Muscle layer of duodenum (tissue), 2 donors: Measurements from ENCODE around the gene TPR.

ENCODE experiments used
- H3K27ac ChIP-seq: one replicate; pipeline ENCODE4 v1.7.0; 2013; ENCODE audit warnings: mild to moderate bottlenecking, low read length
- H3K27me3 ChIP-seq: one replicate; pipeline ENCODE4 v1.7.0; 2013; ENCODE audit warnings: low read depth, mild to moderate bottlenecking, control low read depth, low read length
- H3K36me3 ChIP-seq, 2 donors: one replicate each; pipeline ENCODE4 v1.7.0; 2013; ENCODE audit warnings: low read length in 2 of 2, control low read depth in 1 of 2, mild to moderate bottlenecking in 1 of 2; ENCODE audit not compliant: insufficient read depth in 2 of 2, control insufficient read depth in 1 of 2
- H3K4me1 ChIP-seq, 2 donors: one replicate each; pipeline ENCODE4 v1.7.0; 2013; ENCODE audit warnings: low read length in 2 of 2, mild to moderate bottlenecking in 2 of 2, control low read depth in 1 of 2, moderate library complexity in 1 of 2; ENCODE audit not compliant: insufficient read depth in 2 of 2, control insufficient read depth in 1 of 2
- H3K4me3 ChIP-seq, 2 donors: one replicate each; pipeline ENCODE4 v1.7.0; 2013; ENCODE audit warnings: low read length in 2 of 2, low read depth in 1 of 2, mild to moderate bottlenecking in 1 of 2
- H3K9me3 ChIP-seq, 2 donors: one replicate each; pipeline ENCODE4 v1.7.0; 2013; ENCODE audit warnings: low read length in 2 of 2, control low read depth in 1 of 2, mild to moderate bottlenecking in 1 of 2; ENCODE audit not compliant: control insufficient read depth in 1 of 2
- donor health status: healthy.

Gene TPR

DNA sequence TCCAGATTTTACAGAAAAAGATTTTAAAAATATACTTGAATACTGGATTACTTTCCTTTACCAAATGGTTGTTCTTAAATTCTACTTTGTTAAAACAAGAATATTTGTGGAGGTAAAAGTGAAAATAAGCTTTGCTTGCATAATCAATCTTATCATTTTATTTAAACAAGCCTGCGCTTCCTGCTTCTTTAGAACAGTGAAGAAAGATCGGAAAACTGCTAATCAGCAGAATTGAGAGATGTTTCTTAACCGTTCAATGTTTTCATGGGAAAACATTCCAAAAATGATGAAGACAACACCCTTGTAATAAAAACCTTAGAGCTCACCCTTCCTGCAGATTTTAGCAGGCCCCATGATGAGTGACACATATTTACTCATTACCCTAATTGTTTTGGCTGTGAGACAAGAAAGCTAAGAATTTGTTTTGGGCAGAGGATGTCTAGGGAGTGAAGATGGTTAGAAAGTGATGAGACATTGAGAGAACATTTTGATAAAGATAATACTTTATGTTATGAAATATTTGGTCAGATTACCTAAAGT, 72.6 kb downstream of the TPR start:
- Histone ChIP-seq H3K27me3 (no peaks in the 10 kb centered on the region), H3K4me1 (no peaks in the 10 kb centered on the region), H3K9me3 (no peaks in the 10 kb centered on the region), H3K36me3 (no peaks in the 10 kb centered on the region), H3K4me3 (no peak overlapping the region), H3K27ac (no peak overlapping the region)

DNA sequence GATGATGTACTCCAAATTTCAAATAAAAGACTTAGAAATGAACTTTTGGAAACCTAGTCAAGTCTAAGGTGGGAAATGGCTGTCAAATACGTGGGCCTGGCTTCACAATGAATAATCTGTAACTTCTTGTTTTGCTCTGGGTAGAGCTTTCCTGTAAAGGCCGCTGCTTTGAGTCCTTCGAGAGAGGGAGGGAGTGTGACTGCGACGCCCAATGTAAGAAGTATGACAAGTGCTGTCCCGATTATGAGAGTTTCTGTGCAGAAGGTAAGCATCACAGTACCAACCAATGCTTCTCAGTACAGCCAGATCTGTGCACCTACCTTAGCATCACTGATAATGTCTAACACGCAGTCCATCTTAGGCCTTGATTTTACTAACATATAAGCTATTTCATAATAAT, 73.6 kb downstream of the TPR start:
- no peak overlapping the region for H3K27ac ChIP-seq

DNA sequence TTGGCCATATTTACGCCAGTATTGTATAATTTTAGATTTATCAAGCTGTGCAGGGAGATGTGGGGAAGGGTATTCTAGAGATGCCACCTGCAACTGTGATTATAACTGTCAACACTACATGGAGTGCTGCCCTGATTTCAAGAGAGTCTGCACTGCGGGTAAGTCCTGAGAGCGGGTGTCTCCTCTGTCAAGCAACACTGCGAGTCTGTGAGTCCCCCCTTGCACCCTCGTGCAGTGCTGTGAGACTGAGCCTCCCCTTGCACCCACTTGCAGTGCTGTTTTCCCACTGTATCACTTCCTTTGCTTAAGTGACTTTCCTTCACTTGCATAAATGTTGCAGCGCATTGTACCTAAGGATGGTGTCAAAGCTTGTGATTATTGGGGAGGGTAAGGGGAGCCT, 75.0 kb downstream of the TPR start:
- Histone ChIP-seq H3K4me3 (no peak overlapping the region), H3K36me3 (no peaks in the 10 kb centered on the region), H3K4me1 (no peaks in the 10 kb centered on the region), H3K27me3 (no peaks in the 10 kb centered on the region), H3K9me3 (no peaks in the 10 kb centered on the region), H3K27ac (no peak overlapping the region)

More for the DNA sequence above, 73.6 kb downstream of the TPR start:
- no peaks in the 10 kb centered on the region for H3K4me1 ChIP-seq
- H3K36me3 ChIP-seq = no peaks in the 10 kb centered on the region
- no peak overlapping the region for H3K4me3 ChIP-seq
- H3K9me3 ChIP-seq = no peaks in the 10 kb centered on the region
- no peaks in the 10 kb centered on the region for H3K27me3 ChIP-seq

DNA sequence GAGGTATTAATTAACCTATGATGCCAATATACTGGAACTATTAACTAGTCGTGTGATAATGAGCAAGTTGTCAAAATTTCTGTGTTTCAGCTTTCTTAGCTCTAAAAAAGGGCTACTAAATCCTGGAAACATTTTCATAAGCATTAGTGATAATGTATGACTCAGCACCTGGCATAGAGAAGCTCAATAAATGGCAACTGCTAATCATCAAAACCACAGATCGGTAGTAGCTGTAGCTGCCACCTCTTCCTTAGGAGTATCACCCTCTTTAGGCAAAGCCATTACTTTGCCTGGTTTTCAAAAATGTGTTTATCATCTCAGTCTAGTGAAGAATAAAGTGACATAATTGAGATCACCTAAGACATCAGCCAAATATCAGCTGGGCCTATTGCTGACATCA, 75.5 kb downstream of the TPR start:
- no peaks in the 10 kb centered on the region for H3K4me1 ChIP-seq
- no peak overlapping the region for H3K27ac ChIP-seq
- no peaks in the 10 kb centered on the region for H3K36me3 ChIP-seq
- no peaks in the 10 kb centered on the region for H3K27me3 ChIP-seq
- H3K9me3 ChIP-seq = no peaks in the 10 kb centered on the region
- no peak overlapping the region for H3K4me3 ChIP-seq

DNA sequence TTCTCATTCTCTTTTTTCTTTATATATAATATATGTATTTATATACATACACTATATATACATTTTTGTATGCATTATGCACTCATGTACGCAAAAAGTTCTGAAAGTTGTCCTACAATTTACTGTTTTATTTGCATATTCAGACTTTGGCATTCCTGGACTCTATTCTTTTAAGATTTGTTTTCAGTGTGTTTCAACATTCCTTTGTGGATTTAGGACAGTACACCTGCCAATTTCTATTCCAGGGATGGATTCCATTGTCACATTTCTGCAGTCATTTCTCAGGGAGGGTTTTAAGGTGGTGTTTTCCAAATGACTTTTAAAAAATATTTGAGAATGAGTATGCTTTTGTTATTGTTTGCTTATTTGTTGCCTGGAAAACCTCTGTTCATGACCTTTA, 76.2 kb downstream of the TPR start:
- Histone ChIP-seq H3K9me3 (no peaks in the 10 kb centered on the region), H3K27ac (no peak overlapping the region), H3K36me3 (no peaks in the 10 kb centered on the region), H3K4me3 (no peak overlapping the region), H3K27me3 (no peaks in the 10 kb centered on the region), H3K4me1 (no peaks in the 10 kb centered on the region)

DNA sequence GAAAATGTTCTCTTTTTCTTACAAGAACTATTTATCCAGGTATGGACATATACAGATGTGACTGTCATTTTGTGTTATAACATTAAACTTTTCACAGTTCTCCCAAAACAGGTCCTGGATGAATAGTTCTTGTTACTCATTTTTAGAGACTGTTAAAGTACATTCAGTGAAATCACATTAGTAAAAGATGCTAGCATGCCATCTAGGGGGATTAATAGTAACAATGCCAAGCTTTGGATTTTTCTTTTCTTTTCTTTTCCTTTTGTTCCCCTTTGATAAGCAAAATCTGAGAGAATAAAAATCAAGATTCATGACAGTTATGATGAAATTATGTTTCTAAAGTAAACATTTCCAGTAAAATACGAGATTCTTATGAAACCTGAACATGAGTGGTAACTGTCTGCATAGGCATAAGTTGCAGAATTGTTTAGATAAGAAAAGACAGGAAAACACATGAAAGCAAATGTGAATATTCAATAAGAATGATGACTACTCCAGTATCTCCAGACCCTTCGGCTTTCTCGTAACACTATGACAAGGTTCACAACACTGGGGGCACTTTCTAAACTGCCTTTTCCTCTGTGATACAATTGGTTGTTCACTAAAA, 77.5 kb downstream of the TPR start:
- no peak overlapping the region for H3K27ac ChIP-seq
- H3K4me3 ChIP-seq = no peak overlapping the region
- H3K27me3 ChIP-seq = no peaks in the 10 kb centered on the region
- no peaks in the 10 kb centered on the region for H3K9me3 ChIP-seq
- no peaks in the 10 kb centered on the region for H3K36me3 ChIP-seq
- no peaks in the 10 kb centered on the region for H3K4me1 ChIP-seq

DNA sequence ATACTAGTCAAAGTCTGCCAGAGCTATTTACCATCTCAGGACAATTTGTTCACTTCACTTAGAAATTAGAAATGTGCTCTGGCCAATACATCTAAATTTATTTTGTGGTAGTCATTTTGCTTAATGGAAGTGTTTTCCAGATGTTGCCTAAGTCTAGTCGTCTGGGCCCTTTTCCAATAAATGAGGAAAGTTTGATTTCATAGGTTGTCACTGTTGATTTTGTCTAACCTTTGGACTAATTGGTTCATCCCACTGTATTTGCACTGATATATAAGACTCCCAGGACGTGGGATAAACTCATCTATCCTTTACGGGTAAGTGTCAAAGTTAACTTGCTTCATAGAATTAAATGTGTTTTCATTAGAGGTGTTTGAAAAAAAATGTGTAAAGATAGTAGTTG, 79.1 kb downstream of the TPR start, which contains the start of gene PRG4:
TSS of gene PRG4 (plus strand) at position 300 of the 400 bp plus-strand sequence.
- Histone ChIP-seq H3K27ac (no peak within 1 kb of the TSS), H3K27me3 (no peaks in the 10 kb centered on the region), H3K9me3 (no peaks in the 10 kb centered on the region), H3K4me1 (no peaks in the 10 kb centered on the region), H3K4me3 (no peak within 1 kb of the TSS), H3K36me3 (no peaks in the 10 kb centered on the region)

DNA sequence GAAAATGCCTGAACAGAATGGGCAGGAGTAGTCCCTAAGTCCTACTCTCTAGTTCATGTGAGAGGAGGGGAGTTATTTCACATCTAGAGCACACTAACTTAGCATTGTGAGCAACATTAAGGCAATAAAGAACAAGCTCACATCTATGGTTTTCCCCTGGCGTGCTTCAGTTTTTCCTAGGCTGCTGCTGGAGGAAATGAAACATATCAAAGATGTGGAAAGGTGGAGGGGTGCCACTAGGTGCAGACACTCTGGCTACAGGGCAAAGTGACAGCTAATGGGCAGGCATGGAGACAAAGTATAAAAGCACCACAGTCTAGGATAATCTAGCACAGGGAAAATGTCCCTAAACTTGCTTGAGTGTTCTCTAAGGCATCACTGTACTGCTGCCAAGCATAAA, 82.2 kb downstream of the TPR start:
- no peaks in the 10 kb centered on the region for H3K4me1 ChIP-seq
- no peak overlapping the region for H3K27ac ChIP-seq
- no peaks in the 10 kb centered on the region for H3K27me3 ChIP-seq
- no peaks in the 10 kb centered on the region for H3K36me3 ChIP-seq
- H3K9me3 ChIP-seq = no peaks in the 10 kb centered on the region
- H3K4me3 ChIP-seq = no peak overlapping the region

DNA sequence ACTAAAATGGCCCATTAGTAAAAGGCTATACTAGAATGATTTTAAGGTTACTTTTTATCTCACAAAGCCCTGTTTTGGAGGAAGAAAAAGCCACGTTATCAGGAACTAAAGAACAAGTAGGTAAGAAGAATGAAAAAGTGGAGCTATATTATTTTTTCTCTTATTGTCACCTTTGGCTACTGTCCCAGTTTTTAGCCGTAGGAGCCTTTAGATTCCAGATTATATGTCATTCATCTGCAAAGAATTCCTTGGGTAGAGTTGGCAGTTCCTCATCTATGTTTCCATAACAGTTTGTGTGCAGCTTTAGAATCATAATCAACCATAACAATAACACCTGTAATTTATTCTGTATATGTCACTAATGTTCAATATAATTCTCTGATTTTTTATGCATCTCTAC, 83.8 kb downstream of the TPR start:
- H3K36me3 ChIP-seq = no peaks in the 10 kb centered on the region
- H3K4me1 ChIP-seq = no peaks in the 10 kb centered on the region
- H3K4me3 ChIP-seq = no peak overlapping the region
- no peak overlapping the region for H3K27ac ChIP-seq
- H3K27me3 ChIP-seq = no peaks in the 10 kb centered on the region
- H3K9me3 ChIP-seq = no peaks in the 10 kb centered on the region

DNA sequence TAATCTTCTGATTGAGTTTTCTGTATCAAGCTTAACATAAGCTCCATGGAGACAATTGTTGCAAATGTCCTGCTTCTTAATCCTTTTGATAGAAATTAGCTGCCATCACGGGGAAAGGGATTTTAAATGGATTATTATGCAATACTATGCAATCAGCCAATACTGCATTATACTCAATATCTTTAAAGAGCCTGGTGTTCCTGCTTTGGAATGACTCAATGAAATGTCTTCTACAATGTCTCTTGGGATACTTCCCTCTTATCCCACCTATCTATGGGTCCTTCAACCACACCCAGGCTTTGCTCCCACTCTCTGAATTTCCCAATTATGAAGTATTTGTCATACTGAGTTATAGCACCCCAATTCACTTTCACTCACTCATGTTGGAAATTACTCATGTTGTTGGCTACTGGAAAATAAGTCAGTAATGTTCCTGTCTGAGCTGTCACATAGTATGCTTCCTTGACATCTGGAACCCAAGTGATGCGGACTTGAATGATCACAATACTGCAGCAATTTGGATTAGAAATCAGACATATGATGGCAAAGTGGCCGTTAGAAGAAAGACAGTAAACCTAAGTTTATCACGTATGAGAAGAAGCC, 85.0 kb downstream of the TPR start:
- H3K9me3 ChIP-seq = no peaks in the 10 kb centered on the region
- H3K4me1 ChIP-seq = no peaks in the 10 kb centered on the region
- no peak overlapping the region for H3K4me3 ChIP-seq
- no peaks in the 10 kb centered on the region for H3K27me3 ChIP-seq
- no peaks in the 10 kb centered on the region for H3K36me3 ChIP-seq
- no peak overlapping the region for H3K27ac ChIP-seq

DNA sequence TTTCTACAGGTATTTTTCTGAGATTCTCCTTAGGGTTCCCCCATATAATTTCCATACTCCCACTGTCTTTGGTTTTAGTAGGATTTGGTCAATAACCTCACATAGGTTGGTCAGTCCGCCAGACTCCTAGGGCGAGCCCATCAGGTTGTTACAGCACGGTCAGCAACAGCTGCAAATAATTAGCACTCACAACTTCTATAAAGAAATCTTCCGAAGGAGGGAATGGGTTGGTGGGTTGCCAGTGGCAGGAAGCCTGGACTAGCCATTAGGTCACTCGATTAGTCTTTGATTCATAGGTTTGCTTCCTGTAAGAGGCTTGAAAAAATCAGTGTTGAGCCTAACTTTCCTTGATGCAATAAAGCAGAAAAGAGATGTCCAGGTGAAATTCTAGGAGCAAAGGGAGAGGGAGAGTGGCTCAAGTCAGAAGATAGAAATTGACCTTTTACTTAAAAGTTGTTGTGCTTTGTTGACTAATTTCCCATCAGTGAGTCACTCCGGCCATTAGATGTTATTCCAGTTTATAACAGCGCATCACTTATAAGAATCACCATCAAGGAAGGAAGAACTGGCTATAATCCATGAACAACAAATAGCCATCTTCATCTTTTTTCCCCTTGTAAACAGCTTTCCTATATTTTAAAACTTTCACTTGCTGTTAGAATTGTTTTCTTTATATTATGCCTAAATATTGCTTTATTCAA, 88.3 kb downstream of the TPR start:
- Histone ChIP-seq H3K27ac (no peak overlapping the region), H3K9me3 (no peaks in the 10 kb centered on the region), H3K4me1 (no peaks in the 10 kb centered on the region), H3K27me3 (no peaks in the 10 kb centered on the region), H3K36me3 (no peaks in the 10 kb centered on the region), H3K4me3 (no peak overlapping the region)
